Posterior vena cava (tissue), 2 donors: Measurements from ENCODE around the gene DAZAP2. TPM values are rescaled to one million over a fixed set of nuclear protein-coding genes. Genes with fewer than 3 reads are reported as not detected.
"Not testable (repeated sequence)": the region's sequence is repeated elsewhere in the genome, so short reads cannot be mapped to it uniquely, and the experiment has no call there.

Source experiments
- DNase-seq: peaks from one replicate; pipeline ENCODE4 v3.0.0-alpha.2; 2020; ENCODE audit warnings: low spot score
- intact Hi-C, 2 donors: fragments of 100-400 bp; cut with DNase I; formaldehyde crosslinking; loops; one replicate each; pipeline versions ENCODE4 v1.14.1 to v1.14.2; 2022 to 2023
- total RNA-seq, 2 donors: library from RNA; stranded (reverse); fragmentation: NEBNext Ultra II Directional; extraction: Animal tissue kit (Norgen Biotek cat#: 25700); gene quantifications; one replicate each; pipeline ENCODE4 v1.2.1, GENCODE V29; 2021
- donor health status: DM: yes; HTN: yes; CAD: no.
- donor health status: DM: yes; HTN: yes; CAD: no.

Gene DAZAP2
- total RNA-seq, 2 donors from 2014 or later = 156 to 169 TPM

- intact Hi-C loops = no loop called here
Observed at GRCh38 chr12:51240971-51241370, 2.3 kb downstream of the DAZAP2 start.

DNA sequence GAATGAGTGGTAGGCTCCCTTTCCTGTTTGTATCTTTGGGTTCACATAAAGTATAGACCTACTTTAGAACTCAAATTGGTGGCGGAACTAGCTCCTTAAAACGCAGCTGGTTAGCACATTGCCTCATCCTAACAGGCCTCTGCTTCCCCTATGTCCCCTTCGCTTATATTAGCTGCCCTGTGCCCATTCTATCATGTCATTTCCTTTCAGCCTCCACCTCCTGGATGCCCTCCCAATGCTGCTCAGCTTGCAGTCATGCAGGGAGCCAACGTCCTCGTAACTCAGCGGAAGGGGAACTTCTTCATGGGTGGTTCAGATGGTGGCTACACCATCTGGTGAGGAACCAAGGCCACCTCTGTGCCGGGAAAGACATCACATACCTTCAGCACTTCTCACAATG lies 3.5 kb downstream of the DAZAP2 start:
- DNase-seq = no peak
- intact Hi-C loops = no loop called here

More at GRCh38 chr12:51240971-51241370, 2.3 kb downstream of the DAZAP2 start:
- DNase-seq = no peak

GRCh38 chr12:51242876-51243275 lies 4.2 kb downstream of the DAZAP2 start:
- DNase-seq = no peak
- intact Hi-C loops = no loop called here

- intact Hi-C loops = no loop called here
- DNase-seq = no peak
Observed at GRCh38 chr12:51244269-51244668, 5.6 kb downstream of the DAZAP2 start.

DNA sequence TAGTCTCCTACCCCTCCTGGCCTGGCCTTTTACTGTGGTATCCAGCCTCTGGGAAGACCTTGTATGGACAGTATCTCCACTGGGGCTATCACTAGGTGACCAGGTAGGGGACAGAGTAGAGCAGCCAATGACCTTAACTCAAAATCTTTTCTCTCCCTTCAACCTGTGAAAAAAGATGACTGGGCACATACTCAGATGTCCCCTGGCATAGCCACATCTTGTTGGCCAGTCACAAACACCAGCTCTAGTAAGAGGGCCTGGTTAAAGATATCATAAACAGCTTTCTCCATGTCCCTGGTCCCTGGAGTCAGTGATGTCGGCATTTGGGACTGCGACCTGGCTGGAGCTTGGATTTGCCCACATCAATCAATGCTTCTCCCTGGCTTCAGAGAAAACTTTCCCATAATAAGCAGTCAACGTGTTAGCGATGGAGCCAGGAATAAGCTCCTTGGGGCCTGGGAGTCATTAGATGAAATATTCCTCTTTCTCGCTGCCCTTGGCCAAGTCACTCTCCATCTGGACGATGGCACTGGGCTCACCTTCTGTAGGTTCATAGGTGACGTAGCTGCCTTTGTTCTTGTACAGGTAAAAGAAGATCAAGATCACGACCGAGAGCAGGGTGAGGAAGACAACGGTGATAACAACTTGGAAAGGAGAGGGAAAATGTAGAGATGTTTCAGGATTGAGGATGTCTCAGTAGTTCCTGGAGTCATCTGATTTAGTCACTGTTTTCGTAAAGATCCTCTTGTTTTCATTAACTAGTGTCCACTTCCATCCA lies 7.0 kb downstream of the DAZAP2 start:
- intact Hi-C loops = no loop called here

DNA sequence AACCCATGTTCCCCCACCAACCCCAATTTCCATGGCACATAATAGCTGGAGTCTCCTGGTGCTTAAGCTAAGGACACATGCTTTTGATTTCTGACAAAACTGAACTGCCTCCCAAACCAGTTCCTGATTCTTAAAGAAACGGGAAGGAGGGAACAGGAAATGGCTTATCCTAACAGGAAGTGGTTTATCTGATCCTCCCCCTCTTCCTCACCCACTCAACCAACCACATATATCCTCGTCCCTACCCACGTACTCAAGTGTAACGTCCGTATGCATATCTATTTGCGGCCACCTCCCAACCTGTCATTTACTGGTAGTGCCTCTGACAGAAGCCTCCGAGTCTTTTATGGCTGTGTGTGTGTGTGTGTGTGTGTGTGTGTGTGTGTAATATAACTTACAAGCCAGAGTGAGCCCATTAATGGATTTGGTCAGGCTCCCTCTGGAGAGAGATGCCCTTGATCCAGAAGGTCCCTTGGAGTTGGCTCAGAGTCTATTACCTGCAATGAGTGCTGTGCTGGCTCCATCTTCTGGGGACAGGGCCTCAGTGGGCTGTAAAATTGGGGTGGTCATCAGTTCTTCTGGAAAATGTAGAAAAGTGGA lies 7.7 kb downstream of the DAZAP2 start:
- no peak for DNase-seq
- intact Hi-C loops = no loop called here

More for the DNA sequence above, 7.0 kb downstream of the DAZAP2 start:
- no peak for DNase-seq

DNA sequence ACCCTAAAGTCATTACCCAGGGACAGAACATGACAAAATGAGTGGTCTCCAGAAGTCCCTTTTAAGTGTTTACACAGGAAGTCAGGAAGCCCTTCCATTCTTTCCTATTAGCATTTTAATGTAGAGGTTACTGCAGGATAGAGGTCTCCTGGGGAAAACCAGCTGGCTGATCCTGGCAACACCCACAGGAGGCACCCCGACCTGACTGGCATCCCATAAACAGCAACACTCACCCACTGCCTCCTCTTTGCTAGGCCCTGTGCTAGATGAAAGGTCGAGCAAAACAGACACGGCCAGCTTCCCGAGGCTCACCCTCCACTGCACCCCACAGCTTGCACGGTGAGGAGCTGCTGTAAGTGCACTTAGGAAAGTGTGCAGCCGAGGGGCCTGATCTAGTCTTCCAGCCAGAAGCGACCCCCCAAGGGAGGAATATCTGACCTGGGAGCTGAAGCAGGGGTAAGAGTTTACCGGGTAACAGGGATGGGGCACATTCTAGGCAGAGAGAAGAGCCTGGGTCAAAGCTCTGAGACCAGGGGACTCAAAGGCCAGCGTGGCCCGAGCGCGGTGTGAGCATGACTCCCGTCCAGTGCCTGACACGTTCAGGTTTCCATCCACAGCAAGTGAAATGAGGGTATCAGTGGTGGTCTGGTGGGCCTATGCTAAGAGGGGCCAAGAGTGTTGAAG lies 9.0 kb downstream of the DAZAP2 start:
- DNase-seq = no peak
- intact Hi-C loops = no loop called here

DNA sequence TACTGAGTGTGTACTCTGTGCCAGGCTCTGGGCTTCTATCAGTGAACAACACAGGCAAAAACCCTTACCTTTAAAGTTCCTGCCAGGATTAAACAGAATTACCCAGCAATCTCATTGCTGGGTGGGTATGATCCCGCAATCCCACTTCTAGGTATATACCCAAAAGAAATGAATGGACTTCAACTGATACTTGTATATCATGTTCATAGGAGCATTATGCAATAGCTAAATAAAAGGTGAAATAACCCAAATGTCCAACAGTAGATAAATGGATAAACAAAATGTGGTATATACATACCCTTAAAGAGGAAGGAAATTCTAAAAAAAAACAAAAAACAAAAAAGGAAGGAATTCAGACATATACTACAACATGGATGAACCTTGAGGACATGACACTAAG lies 14.7 kb downstream of the DAZAP2 start:
- intact Hi-C loops = no loop called here
- no peak for DNase-seq

GRCh38 chr12:51254536-51254935 lies 15.9 kb downstream of the DAZAP2 start:
- intact Hi-C loops = no loop called here
- DNase-seq = no peak

DNA sequence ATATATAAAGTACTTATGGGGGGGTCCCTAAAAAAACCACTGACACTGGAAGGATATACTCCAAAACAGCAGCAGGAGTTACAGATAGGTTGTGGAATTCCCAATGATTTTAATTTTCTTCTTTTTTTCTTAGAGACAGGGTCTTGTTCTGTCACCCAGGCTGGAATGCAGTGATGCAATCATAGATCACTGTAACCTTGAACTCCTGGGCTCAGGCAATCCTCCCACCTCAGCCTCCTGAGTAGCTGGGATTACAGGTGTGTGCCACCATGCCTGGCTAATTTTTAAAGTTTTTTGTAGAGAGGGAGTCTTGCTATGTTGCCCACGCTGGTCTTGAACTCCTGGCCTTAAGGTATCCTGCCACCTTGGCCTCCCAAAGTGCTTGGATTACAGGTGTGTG lies 21.0 kb downstream of the DAZAP2 start:
- intact Hi-C loops, DNase-seq: not testable (repeated sequence)

DNA sequence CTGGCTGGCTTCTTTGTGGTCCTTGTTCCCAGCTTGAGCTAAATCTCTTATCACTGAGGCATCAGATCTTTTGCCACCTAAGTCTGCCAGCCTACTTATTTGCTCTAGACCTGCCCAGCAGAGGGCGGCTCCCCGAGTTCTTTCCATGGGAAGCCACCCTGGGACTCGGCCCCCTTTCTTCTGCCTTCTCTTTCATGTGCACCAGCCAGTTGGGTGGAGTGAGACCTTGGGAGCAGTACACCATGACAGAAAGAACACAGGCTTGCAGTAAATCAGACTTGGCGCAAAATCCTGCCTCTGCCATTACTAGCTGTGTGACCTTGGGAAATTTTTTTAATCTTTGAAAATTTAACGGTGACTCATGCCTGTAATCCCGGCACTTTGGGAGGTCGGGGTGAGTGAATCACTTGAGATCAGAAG lies 24.1 kb downstream of the DAZAP2 start:
- intact Hi-C loops = no loop called here
- DNase-seq = peak; percentile 73

GRCh38 chr12:51263341-51263740 lies 24.7 kb downstream of the DAZAP2 start:
- intact Hi-C loops = no loop called here
- no peak for DNase-seq

GRCh38 chr12:51264297-51264696 lies 25.7 kb downstream of the DAZAP2 start:
- no peak for DNase-seq
- intact Hi-C loops = no loop called here

- intact Hi-C loops = no loop called here
Observed at GRCh38 chr12:51265024-51265423, 26.4 kb downstream of the DAZAP2 start.

GRCh38 chr12:51269174-51270066 lies 30.8 kb downstream of the DAZAP2 start:
- intact Hi-C loops = no loop called here
- DNase-seq = no peak

More at GRCh38 chr12:51265024-51265423, 26.4 kb downstream of the DAZAP2 start:
- DNase-seq = no peak

- intact Hi-C loops = no loop called here
- peak; percentile 88 for DNase-seq
Observed at GRCh38 chr12:51270067-51270950, 31.7 kb downstream of the DAZAP2 start, which contains the start of gene SMAGP. Gene SMAGP, minus strand, starts transcription at chr12:51270415. Its CDS starts 1,137 bp downstream, at chr12:51269278.

DNA sequence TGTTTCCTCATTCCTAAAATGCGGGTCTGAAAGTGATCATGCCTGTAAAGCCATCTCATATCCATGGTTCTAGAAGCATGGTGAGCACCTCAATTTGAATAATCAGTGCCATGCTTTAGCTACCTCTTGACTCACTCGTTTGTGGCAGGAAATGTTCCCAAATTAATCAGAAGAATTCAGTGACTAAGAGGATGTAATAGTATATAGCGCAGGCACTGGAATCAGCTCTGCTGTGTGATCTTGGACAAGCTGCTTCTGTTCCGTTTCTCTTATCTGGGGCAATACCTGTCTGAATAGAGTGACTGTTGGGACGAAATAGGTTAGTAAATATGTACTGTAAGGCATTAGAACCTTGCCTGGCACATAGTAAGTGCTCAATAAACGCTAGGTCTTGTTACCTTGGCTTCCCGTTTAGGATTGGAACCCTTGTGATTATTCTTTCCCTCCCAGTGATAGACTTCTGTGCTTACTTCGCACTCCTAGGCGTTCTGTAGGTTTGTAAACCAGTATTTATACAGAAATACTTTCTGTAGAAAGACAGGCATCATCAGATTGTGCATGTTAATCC lies 32.4 kb downstream of the DAZAP2 start:
- intact Hi-C loops = no loop called here
- DNase-seq = no peak

DNA sequence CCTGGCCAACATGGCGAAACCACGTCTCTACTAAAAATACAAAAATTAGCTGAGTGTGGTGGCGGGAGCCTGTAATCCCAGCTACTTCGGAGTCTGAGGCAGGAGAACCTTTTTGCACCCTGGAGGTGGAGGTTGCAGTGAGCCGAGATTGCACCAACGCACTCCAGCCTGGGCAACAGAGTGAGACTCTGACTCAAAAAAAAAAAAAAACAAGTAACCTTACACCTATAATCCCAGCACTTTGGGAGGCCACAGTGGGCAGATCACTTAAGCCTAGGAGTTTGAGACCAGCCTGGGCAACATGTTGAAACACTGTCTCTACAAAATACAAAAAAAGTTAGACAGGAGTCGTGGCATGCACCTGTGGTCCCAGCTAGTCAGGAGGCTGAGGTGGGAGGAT lies 34.2 kb downstream of the DAZAP2 start:
- intact Hi-C loops = not testable (repeated sequence)

More for the DNA sequence above, 34.2 kb downstream of the DAZAP2 start:
- DNase-seq = peak; percentile 1
